NB4 (cell line): Measurements from ENCODE around the gene ETV6.

Source experiments
- TF ChIP-seq, protein P1 (sequence below): IDR thresholded peaks from one replicate; pipeline ENCODE4 v1.5.1; 2012; ENCODE audit warnings: low read depth, low read length
- TF ChIP-seq, protein P2 (sequence below): IDR thresholded peaks from 2 replicates; pipeline ENCODE4 v1.6.1; 2011; ENCODE audit warnings: low read depth, low read length

DNA sequence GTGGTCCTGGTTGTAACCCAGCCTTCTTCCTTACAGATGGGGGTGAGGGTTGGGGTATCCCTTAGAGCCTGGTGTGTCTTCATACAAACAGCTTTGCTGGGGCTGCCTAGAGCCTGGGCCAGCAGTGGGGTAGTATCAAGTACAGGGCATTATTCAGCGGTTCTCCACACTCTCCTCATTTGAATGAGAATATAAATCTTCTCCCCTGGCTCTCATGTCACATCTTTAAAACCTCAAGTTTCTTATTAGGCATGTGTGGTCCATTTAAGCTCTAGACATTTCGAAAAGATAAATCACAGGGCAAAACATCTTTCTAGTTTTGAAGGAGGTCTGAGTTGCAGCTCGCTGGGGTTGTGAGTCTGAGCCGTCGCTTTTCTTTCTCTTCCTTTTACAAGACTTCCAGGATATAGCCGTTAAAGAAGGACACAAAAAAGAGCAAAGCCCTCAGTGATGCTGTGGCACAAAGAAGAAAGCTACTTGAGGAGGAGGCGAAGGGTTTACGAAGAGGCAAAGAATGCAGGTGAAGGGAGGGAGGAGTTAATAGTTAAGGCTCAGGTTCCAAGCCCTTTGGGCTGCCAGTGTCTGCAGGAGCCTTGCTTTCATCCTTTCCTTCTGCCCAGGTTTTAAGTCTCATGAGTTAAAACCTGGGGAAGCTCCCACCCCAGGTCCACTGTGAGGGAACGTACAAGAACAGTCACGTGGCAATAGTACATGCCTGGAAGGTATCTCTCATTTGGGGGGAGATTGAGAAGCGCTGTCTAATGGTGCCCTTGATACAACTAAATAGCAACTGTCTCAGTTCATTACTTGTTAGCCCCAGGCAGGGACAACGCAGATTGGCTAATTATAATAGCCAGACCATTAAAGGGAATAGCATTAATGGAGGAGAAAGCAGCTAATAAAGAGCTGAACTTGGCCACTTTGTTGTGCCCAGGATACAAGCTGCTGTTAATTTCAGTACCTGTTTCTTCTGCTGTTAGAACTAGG lies 94.2 kb downstream of the ETV6 start:
- TF ChIP-seq, protein P1, sequence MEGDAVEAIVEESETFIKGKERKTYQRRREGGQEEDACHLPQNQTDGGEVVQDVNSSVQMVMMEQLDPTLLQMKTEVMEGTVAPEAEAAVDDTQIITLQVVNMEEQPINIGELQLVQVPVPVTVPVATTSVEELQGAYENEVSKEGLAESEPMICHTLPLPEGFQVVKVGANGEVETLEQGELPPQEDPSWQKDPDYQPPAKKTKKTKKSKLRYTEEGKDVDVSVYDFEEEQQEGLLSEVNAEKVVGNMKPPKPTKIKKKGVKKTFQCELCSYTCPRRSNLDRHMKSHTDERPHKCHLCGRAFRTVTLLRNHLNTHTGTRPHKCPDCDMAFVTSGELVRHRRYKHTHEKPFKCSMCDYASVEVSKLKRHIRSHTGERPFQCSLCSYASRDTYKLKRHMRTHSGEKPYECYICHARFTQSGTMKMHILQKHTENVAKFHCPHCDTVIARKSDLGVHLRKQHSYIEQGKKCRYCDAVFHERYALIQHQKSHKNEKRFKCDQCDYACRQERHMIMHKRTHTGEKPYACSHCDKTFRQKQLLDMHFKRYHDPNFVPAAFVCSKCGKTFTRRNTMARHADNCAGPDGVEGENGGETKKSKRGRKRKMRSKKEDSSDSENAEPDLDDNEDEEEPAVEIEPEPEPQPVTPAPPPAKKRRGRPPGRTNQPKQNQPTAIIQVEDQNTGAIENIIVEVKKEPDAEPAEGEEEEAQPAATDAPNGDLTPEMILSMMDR = no peak
- TF ChIP-seq, protein P2, sequence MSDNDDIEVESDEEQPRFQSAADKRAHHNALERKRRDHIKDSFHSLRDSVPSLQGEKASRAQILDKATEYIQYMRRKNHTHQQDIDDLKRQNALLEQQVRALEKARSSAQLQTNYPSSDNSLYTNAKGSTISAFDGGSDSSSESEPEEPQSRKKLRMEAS = no peak
